GM19238 (cell line): ENCODE results near the gene CACHD1.

ENCODE experiments used
- DNase-seq: peaks from one replicate; pipeline ENCODE4 v3.0.0; 2011; ENCODE audit warnings: low spot score; ENCODE audit not compliant: insufficient read length

Gene CACHD1

DNA sequence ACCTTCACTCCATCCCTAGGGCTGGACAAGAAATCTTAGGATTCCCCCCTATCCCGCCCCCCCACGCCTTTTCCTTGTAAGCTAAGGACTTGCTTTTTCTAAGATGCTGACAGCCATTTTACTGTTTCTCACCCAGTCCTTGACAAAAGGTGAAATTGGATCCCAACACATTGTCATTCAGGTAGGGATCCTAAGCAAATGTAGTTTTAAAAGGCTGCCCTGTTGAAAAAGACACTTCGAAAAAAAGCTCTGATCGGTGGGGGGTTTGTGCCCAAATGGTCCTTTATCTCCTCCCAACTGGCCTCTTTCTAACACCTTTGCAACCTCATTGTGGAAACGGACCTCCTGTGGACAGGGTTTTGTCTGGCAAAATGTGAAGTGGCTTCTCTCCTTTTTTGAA lies 2.9 kb downstream of the CACHD1 start:
- no peak for DNase-seq

DNA sequence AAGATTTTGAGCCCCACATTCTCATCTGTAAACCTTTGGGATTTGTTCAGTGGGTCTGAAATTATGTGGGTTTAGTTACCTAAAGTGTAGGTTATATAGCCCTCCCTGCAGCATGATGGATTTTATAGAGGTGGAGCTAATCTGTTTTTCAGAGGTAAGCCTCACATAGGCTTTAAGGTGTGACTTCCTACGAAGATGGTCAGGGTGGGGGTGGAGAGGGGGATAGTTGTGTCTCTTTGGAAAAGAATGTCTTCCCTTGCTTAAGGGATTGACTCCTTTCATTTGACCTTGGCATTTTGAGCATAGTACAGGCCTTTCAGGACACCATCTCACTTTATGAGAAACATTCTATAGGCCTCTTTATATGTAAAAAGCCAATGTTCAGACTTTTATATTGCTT lies 3.4 kb downstream of the CACHD1 start:
- DNase-seq: no peak

GRCh38 chr1:64474133-64474532 lies 4.2 kb downstream of the CACHD1 start:
- DNase-seq: no peak

- no peak for DNase-seq
Measured at GRCh38 chr1:64474665-64475439, 4.9 kb downstream of the CACHD1 start.

DNA sequence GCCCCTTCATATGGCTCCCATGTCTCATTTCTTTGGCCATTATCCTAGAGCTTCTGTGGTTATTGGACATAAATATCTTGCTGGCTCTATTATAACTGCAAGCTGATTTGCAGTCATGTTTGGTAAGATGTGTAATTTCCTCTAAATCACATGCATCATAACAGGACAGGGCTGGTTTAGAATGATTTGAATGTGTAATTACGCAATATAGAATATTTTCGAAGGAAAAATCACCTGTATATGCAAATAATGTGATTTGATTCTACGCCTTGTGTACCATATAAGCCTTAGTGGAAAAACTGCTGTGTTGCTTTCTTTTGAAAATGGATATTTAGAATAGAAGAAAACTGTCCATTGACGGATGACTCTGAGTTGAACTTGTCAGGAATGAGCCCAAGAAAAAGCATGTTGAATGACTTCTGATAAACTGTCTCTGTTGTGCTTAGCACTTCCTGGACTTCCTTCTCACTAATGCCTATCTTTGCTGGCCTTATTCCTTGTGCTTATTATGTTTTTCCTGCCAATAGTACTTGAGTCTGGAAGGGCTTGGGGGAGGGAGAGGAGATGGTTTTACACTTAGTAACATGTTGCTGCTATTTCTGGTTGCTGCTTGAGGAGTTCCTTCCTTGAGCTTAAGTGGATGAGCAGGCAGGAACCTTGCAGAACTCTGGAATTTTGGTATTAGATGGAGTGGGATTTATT lies 6.5 kb downstream of the CACHD1 start:
- DNase-seq: no peak

DNA sequence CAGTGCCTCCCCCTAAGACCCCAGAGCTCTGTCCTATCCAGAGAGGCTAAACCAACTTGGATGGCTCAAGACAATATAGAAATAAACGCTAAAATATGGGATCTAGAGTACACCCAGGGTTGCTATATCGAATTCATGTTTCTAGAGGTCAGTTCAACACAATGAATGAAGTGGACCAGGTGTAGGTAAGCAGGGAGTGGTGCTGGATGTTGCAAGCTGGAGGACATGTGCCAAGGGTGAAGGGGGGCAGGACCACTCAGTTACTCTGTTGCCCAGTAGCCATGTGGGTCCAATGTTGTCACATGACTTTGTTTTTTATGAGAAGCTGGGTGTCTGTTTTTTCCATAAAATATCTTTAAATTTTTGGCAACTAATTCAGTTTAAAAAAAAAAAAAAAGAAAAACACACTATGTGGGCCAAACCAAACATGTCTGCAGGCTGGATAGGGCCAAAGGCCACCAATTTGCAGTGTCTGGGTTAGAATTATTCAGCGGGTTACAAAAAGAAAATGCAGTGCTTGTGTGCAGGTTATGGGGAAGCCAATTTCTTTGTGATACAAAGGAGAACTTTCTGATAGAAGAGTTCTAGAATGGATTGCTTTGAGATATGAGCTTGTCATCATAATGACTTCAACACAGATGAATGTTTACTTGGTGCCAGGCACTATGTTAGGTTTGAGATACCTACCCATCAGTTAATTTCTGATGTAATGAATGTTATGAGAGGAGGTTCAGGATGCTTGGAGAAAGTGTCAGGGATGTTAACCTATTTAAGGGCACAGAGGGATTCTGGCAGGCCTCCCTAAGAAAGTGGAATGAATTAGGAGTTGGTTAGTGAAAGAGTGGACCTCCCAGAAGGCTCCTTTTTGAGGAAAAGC lies 8.9 kb downstream of the CACHD1 start:
- DNase-seq: no peak

DNA sequence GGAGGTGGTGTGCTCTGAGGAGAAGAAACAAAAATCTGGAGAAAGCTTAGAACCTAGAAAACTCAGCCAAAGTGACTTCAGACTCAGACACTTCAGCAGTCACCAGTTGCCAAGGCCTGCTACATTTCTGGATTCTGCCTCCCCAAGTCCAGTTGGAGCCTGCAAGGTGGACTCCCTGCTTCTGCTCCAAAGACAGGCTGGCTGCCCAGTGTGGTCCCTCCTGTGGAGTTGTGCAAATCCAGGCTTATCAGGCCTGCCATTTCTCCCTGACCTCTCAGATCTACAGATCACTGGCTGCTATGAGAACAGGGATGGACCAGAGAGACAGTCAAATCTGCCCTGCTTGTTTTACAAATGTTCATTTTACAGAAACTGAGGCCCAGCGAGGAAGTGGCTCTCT lies 9.9 kb downstream of the CACHD1 start:
- no peak for DNase-seq

- DNase-seq: no peak
Measured at GRCh38 chr1:64480999-64481772, 11.3 kb downstream of the CACHD1 start.

DNA sequence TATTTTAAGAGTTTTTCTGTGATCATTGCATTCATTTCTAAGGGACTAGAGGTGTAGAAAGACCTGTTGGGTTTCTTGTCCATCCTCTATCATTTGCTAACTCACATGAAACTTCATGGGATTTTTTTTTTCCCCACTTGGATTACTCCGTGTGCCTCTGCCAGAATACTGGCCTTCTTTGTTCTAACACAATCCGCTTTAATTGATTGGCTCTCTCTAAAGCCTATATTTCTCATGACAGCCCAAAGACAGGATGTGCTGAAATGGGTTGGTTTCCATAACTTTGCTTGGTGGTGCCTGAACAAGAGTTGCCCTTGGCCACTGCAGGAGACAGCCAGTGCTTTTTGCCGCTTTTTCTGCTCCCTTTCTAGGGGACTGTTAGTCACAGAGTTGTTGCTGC lies 12.2 kb downstream of the CACHD1 start:
- no peak for DNase-seq

DNA sequence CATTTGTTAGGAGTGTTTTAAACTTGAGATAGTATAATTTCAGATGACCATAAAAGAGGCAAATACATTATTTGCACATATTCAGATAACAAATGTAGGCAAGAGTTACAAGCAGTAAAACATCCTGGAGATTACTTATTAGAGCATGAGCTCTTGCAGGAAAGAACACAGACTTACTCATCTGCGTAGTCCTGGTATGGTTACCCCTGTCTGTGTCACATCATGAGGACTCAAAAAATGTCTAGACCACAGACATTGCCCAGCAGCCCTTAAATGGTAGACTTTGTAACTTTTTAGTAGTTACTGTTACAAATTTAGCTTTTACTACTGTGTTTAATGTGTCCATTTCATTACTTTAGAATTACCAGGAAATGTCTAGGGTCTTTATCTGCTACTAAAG lies 12.8 kb downstream of the CACHD1 start:
- DNase-seq: no peak

- DNase-seq: no peak
Measured at GRCh38 chr1:64483731-64484414, 13.9 kb downstream of the CACHD1 start.

GRCh38 chr1:64484651-64485050 lies 14.7 kb downstream of the CACHD1 start:
- DNase-seq: no peak

DNA sequence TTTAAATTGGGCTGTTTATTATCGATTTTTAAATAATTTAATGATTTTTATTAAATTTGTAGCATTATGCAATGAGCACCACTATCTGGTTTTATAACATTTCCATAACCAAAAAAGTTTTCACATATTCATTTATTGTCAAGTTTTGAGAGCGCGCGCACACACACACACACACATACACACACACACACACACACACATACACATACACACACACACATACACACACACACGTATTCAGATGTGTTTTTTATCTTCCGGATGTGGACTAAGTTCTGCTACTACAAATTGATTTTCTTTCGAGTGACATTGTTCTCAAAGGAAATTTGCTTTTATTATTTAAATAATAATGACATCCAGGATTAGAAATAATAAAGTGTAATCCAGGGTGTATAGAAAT lies 16.3 kb downstream of the CACHD1 start:
- no peak for DNase-seq

GRCh38 chr1:64487061-64487460 lies 17.1 kb downstream of the CACHD1 start:
- DNase-seq: no peak

GRCh38 chr1:64488862-64489261 lies 18.9 kb downstream of the CACHD1 start:
- DNase-seq: no peak

DNA sequence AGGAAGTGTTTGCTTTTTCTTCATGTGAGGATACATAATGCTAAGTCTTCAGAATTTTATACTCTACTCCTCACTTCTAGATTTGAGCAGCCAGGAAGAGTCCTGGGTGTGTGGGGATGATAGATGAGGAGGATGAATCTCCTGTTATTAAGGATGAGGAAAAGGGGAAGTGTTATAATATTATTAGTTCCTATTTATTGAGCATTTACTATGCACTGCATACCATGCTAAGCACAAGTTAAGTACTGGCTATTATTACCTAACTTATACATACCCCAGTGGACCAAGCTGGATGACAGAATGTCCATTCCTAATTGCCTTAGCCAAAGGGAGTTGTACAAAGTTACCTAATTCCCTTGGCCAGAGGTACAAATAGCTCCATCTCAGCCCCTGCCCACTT lies 19.8 kb downstream of the CACHD1 start:
- no peak for DNase-seq

GRCh38 chr1:64490213-64490818 lies 20.4 kb downstream of the CACHD1 start:
- DNase-seq: no peak

- DNase-seq: no peak
Measured at GRCh38 chr1:64492424-64492823, 22.5 kb downstream of the CACHD1 start.

GRCh38 chr1:64493831-64494230 lies 23.9 kb downstream of the CACHD1 start:
- DNase-seq: no peak

- DNase-seq: no peak
Measured at GRCh38 chr1:64494659-64495058, 24.7 kb downstream of the CACHD1 start.
